ENCODE results near the gene TXNDC16.

DNA sequence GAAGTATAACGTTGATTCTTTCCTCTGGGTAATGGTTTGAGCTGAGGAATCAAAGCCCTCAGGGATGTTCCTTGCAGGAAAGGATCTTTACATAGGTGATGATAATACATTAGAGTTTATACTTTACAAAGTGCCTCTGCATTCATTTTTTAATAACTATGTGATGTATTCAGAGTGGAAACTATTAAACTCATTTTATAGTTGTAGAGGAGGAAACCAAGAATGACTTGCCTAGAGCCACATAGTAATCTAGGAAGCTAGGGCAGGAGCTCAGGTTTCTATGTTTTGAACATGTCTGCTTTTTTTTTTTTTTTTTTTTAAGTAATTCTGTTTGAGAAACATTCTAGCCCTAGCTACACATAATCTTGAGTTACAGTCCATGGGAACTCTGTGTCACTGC lies 117.3 kb downstream of the TXNDC16 start:
- TF ChIP-seq, protein P1, sequence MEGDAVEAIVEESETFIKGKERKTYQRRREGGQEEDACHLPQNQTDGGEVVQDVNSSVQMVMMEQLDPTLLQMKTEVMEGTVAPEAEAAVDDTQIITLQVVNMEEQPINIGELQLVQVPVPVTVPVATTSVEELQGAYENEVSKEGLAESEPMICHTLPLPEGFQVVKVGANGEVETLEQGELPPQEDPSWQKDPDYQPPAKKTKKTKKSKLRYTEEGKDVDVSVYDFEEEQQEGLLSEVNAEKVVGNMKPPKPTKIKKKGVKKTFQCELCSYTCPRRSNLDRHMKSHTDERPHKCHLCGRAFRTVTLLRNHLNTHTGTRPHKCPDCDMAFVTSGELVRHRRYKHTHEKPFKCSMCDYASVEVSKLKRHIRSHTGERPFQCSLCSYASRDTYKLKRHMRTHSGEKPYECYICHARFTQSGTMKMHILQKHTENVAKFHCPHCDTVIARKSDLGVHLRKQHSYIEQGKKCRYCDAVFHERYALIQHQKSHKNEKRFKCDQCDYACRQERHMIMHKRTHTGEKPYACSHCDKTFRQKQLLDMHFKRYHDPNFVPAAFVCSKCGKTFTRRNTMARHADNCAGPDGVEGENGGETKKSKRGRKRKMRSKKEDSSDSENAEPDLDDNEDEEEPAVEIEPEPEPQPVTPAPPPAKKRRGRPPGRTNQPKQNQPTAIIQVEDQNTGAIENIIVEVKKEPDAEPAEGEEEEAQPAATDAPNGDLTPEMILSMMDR (optimal IDR thresholded peaks at IDR 0.05 in 1 of 3, IDR thresholded peaks at IDR 0.05 in 1 of 3, conservative IDR thresholded peaks at IDR 0.05 in 1 of 3; ENCODE audit: extremely low read depth in 1 of 3, insufficient read depth in 2 of 3, low read length in 3 of 3): no peak
- no peak for TF ChIP-seq EZH2 (IDR thresholded peaks at IDR 0.05; ENCODE audit: low read length)

All from keratinocyte (primary cell).